CD4-positive, alpha-beta T cell treated with Interleukin-6 at 100 ng/mL for 8 hours (primary cell): Measurements from ENCODE around the gene CACNG4.
"Not testable (repeated sequence)": the region's sequence is repeated elsewhere in the genome, so short reads cannot be mapped to it uniquely, and the experiment has no call there.

Source experiments
- DNase-seq: peaks from one replicate; pipeline ENCODE4 v3.0.0-alpha.2; 2020; ENCODE audit warnings: mixed read lengths, low spot score

The CACNG4 gene

DNA sequence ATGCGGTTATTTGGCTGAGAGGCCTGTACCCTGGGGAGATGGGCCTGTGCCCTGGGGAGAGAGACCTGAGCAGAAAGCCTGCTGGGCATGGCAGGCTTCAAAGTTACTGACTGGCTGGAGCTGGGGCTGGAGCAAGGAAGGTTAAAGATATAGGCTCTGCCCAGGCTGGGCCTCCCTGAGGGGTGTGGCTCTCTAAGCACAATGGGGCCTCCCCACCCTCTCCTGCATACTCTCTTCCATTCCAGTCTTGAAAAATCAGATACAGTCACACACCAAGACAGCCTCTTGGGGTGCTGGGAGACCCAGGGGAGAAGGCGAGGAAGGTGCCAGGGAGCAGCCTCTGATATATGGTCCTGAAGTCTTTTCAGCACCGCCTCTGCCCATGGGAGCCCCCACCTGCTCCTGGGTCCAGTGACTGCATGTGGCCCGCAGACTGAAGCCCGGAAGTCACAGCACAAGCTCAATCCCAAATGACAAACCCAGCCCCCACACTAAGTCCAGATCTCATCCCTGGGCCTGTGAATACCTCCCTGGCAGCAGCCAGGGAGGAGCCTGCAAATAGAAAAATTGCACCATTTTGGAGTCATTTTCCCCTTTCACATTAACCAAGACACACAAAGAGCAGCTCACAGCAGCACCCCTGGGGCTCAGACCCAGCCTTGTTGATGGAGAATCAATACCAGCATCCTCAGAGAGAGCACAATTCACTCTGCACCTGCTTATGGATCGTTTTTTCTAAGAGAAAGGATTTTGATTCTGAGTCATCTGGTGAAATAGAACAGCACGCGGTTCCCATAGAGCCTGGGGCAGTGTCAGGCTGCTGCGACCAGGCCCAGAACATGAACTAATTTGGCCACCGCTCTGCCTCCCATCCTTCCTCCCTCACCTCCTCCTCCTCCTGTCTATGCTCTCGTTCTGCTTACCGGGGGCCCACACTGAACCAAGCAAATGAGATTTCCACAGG is 54.2 kb downstream of the CACNG4 start:
- DNase-seq: no peak

DNA sequence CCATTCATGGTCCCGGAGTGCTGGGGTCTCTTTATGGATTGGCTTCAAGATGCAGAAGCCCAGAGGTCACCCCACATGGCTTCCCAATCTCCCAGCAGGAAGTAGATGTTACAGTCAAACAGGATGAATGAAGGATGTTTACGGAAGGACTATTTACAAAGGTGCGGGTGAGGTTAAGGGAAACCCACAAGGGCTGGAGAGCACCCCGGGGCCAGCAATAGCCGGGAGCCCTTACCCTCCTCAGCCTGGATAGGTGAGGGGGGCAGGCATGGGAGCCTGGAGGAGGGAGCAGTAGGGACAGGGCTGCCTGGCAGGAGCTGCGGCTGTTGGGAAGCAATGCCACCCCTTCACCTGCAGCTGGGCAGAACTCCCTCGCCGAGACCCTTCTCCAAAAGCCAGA is 55.3 kb downstream of the CACNG4 start:
- DNase-seq: no peak

DNA sequence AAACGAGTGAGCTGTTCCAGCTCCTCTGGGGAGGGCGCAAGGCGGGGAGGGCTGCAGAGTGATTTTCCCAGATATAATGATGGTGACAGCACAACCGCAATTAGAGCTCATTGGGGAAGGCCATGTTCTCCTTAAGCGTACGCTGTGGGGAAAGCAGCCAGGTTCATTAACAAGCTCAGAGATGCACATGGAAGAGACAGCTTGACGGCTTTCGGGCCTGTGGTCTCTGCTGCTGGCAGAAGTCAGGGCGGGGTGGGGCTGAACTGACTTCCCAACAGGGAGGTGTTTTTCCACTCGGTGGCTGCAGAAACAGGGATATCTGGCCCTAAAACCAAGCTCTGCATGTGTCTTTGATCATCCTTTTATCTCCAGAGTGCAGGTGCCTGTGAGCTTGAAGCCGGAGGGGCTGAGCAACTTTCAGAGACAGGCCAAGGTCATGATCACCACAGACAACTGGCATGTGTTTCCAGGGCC is 55.8 kb downstream of the CACNG4 start:
- no peak for DNase-seq

DNA sequence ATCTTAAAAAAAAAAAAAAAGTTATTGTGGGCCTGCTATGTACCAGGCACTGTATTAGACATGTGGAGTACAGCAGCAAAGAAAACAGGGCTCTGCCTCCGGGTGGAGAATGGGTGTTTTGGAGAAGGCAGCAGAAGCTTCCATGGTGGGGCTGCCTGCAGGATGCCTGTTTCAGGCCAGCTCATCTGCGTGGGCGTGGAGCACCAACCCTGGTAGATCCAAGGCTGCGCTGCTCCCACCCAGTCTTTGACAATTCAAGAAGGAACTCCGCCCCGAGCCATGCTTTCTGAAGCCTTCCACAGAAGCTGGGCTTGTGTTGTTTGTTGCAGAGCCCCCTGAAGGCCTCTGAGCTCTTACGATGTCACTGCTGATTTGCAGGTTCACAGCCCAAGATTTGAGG is 56.7 kb downstream of the CACNG4 start:
- DNase-seq: no peak

DNA sequence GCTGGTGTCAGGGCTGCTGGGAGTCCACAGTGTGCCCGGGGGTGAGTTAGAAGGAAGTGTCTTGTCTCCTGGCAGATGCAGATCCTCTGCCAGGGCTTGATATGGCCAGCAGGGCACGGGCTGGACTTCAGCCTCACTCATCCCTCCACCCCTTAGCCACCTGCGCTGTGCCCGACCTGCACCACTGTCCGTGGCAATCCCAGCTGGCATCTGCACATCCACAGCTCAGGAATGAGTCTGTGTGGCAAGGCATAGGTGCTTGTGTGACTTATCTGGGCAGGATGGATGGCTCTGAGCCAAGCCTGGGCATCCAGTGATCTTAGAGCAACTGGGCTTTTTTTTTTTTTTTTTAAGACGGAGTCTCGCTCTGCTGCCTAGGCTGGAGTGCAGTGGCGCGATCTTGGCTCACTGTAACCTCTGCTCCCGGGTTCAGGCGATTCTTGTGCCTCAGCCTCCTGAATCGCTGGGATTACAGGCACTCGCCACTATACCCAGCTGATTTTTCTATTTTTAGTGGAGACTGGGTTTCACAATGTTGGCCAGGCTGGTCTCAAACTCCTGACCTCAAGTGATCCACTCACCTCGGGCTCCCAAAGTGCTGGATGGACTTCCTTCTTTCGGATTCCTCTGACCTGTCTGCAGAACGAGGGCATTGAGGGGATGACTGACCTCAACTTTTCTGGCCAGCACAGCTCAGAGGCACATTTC is 57.4 kb downstream of the CACNG4 start:
- DNase-seq: no peak

DNA sequence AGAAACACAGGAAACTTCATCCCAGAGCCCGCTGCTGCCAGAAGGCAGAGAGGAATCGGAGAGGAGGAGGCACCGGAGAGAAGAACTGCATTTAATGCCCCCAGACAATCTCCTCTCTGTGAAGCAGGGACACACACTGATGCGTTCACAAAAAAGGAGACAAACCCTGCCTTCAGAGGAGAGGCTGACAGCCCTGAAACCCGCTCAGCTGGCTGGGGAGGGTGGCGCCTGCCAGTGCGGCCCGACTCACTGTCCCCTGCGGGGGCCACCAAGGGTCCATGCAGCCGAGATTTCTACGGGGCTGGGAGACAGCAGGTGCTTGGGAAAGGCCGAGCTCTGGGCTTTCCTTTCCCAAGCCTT is 57.9 kb downstream of the CACNG4 start:
- no peak for DNase-seq

DNA sequence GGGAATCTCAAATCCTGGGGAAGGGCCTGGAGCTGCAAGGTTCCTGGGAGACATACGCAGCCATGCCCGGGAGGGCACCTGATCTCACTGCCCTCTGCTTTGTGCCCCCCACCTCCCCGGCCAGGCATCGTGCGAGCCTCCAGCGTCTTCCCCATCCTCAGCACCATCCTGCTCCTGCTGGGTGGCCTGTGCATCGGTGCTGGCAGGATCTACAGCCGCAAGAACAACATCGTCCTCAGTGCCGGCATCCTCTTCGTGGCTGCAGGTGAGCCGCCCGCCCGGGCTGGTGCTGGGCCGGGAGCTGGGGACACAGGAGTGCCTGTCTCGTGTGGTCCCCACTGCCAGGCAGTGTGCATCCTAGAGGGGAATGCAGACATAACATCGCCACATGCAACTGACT is 60.2 kb downstream of the CACNG4 start:
- DNase-seq: no peak

DNA sequence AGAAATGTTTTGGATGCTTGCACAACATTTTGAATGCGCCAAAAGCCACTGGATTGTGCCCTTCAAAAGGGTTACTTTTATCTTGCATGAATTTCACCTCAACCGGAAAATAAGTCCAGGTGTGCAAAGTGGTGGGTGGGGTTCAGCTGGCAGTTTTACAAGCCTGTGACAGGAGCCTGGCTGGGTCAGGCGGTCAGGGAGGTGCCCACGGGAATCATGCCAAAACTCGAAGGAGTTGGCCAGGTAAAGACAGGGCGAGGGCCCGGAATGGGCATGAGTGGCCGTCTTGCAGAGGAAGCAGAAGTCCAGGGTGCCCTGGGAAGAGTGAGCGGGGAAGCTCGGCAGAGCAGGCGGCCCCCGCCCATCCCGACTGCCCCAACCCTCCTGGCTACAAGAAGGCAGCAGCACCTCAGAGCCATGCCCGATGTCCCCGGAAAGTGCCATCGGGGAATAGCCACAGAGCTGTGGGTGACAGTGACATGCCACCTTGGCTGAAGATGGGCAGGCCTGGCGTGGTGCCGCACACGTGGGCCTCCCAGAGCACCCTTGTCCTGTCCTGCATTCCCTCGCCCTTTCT is 60.8 kb downstream of the CACNG4 start:
- DNase-seq: no peak

DNA sequence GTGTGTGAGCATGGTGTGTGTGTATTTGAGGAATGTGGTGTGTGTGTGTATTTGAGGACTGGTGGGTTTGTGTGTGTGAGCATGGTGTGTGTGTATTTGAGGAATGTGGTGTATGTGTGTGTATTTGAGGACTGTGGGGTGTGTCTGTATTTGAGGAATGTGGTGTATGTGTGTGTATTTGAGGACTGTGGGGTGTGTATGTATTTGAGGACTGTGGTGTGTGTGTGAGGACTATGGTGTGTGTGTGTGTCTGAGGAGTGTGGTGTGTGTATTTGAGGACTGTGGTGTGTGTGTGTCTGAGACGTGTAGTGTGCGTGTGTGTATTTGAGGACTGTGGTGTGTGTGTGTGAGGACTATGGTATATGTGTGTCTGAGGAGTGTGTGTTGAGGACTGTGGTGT is 61.8 kb downstream of the CACNG4 start:
- DNase-seq: no peak

DNA sequence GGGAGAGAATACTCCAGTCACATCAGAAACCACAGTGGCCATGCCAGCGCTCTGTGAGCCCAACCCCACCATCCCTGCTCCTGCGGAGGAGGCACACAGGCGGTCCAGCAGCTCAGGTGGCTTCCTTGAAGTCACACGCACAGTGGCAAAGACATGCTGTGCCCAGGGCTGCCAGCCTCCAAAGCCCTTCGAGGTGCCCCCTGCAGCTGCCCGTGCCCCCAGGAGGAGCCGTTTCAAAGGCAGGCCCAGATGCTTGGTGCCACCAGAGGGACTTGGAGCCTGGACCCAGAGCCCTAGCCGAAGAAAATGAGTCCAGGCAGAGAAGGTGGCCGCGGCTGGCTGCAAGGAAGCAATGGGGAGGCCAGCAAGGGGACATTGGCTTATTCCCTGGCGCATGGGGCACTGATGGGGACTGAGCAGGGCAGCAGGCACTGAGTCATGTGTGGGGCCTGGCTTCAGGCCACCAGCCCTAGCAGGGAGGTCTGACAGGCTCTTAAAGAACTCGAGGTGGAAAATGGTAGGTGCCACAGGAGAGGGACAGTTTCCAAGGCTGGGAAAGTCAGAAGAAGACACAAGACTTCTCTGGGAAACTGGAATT is 62.6 kb downstream of the CACNG4 start:
- no peak for DNase-seq

DNA sequence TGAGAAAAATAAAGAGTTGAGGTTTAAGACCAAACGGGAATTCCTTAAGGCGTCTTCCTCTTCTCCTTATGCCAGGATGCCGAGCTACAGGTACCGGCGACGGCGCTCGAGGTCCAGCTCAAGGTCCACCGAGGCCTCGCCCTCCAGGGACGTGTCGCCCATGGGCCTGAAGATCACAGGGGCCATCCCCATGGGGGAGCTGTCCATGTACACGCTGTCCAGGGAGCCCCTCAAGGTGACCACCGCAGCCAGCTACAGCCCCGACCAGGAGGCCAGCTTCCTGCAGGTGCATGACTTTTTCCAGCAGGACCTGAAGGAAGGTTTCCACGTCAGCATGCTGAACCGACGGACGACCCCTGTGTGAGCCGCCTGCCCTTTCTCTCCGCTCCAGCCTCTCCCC is 66.1 kb downstream of the CACNG4 start:
- no peak for DNase-seq

DNA sequence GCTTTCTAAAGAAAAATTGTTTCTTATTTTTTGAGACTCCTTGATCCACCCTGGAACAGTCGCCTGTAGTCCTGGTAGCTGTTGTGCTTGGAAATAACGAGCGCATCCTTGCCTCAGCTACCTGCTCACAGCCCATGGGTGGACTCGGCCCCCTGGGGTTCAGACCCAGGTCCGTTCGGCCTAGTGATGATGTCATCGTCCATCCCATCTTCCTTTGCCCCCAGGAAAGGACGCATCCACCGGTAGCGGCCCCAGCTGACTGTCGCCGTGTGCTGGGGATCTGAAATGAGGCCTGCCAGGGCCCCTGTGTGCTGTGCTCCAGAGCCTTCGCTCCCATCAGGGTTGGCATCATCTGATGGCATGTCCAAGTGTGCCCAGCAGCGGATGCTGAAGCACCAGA is 67.9 kb downstream of the CACNG4 start:
- DNase-seq: no peak

DNA sequence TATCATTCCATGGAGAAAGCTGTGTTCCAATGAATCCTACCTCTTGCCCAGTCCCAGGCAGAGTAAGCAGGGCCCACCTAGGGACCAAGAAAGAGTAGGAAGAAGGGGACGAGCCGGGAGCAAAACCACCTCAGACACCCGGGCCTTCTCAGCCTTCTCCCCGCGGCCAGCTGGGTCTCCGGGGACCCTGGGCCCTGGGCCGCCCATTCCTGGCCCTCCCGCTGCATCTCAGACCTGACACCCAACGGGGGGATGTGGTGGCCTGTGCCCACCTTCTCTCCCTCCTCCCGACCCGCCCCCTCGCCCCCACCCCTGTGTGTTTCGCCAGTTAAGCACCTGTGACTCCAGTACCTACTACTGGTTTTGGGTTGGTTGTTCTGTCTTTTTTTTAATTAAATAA is 68.5 kb downstream of the CACNG4 start:
- no peak for DNase-seq

DNA sequence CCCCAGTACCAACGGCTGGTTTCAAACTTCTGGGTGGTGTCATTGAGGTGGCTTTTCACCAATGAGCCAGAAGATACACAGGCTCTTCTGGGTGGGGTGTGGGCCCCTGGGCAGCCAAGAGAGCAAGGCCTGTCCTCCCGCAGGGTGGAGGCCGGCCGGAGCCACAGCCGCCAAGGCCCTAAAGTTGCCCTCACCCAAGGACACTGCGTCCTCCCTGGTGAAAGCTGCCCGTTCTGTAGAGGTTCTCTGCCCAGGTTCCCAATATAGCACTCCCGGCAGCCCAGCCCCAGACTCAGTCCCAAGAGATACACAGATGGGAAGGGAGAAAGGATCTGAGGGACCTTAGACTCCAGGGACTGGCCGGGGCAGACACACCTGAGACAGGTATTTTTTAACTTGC is 69.1 kb downstream of the CACNG4 start:
- no peak for DNase-seq

DNA sequence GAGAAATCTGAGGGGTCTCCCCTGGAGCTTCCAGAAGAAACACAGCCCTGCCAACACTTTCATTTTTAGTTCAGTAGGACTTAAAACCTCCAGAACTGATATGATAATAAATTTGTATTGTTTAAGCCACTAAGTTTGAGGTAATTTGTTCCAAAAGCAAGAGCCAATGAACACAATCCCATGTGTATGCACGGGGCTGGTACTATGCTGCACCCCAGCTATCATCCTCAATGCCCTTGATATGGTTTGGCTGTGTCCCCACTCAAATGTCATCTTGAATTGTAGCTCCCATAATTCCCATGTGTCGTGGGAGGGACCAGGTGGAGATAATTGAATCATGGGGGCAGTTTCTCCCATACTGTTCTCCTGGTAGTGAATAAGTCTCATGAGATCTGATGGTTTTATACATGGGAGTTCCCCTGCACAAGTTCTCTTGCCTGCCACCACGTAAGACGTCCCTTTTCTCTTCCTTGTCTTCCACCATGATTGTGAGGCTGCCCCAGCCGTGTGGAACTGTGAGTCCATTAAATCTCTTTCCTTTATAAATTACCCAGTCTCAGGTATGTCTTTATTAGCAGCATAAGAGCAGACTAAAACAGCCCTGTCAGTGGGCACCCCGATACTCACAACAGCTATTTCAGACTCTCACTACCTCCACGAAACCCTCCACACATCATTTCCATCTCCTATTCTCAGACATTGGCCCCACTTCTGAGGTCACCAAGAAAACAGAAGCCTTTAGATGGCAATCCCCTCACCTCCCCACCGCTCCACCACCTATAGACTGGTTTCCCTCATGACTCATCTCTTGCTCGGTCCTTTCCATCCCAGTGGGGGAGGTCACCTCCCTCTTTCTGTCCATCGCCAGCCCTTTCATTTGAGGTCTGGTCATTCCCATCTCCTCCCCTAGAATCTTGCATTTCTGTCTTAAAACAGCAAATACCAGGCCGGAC is 70.9 kb downstream of the CACNG4 start:
- DNase-seq: no peak

DNA sequence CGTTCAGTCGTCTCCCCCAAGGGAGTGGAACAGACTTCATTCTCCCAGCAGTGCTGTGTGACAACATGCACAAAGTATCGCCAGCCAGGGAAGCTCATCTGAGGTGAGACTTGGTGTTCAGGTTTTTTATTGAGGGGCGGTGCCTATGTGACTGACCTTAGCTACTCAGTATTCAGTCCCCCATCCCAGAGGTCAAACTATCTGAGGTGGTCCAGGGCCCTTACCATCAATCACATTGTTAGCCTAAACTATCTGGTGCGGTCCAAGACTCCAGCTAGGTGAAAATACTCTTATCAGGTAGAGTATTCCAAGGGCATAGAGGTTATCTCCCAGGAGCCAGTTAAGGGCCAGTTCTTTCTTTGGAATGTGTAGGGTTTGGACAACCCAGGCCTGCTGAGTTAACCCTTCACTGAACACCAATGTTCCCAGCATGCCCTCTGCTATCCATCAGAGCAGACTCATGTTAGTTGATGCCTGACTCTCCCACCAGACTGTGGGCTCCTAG is 74.4 kb downstream of the CACNG4 start:
- DNase-seq: no peak

DNA sequence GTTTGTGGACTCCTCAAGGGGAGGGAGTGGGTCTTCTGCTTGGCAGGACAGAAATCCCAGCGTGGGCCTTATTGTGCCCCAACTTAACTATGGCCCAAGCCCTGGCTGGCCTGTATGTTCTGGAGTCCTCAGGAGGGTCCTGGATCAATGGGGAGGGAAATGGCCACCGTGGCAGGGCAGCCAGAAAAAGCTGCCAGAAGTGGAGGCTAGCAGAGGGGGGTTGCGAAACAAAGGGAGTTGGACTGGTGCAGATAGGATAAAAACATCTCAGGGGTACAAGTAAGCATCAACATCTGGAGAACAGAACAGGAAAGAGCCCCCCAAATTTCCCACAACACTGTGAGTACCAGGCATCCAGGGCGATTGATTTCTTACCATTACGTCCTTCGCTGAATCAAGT is 76.1 kb downstream of the CACNG4 start:
- no peak for DNase-seq

DNA sequence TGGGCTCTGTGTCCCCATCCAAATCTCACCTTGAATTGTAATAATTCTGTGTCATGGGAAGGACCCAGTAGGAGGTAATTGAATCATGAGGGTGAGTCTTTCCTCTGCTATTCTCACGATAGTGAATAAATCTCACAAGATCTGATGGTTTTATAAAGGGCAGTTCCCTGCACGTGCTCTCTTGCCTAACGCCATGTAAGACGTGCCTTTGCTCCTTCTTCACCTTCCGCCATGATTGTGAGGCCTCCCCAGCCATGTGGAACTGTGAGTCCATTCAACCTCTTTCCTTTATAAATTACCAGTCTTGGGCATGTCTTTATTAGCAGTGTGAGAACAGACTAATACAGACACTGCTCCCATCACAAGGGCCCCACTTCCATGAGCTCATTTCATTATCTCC is 76.6 kb downstream of the CACNG4 start:
- not testable (repeated sequence) for DNase-seq

DNA sequence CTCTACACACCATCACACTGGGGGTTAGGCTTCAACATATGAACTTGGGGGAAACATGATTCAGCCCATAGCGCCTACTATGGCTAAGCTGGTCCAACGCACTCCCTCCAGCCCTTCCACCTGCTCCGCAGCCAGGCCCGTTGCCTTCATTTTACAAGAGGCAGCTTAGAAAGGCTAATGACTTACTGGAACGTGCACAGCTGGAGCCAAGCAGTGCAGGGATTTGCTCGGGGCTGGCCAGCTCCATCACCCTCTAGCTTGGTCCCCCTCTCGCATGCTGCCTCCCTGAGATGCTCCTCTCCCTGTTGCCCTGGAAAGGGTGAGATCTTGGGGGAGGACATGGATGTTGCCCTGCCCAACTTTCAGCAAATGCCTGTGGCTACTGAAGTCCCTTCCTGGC is 77.0 kb downstream of the CACNG4 start:
- DNase-seq: no peak

DNA sequence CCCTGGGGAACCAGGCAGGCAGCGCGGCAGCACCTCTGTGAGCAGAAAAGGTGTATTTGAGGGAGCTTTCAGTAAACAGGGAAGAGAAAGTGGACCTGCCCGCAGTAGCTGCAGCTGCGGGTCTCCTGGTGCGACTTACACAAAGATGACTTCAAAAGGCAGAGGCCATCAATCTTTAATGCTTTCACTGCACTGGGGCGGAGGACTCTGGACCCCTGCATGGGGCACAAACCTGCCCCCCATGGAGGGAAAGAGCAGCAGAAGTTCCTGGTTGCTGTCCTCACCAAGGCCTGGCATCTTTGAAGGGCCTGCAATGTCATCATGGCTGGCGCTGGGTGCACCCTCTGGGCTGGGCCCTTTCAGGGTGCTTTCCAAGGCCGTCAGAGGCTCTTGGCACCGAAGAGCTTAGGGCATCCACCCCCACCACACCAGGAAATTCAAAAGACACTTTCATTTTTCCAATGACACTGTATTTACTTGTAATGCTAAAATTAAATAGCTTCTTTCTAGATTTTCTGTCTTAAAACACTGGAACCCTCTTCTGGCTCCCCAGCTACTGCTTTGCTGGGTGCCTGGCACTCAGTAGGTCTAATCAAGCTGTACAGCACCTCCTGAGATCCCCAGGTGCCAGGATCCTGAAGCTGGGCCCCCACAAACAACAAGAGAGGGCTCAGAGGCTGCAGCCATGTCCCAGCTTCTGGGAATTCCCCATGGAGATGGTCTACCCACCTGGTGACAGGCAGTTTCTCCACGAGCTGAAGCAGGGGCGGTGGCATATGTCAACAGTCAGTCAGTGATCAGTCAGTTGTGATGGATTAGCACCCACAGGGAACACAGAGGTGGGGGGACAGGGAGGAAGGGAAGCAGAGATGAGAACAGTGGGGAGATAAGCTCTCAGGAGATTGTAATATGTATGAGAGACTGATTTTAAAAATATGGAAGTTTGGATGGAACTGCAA is 77.7 kb downstream of the CACNG4 start:
- no peak for DNase-seq
